ENCODE results near the gene SLX9. TPM values are rescaled to one million over a fixed set of nuclear protein-coding genes. Genes with fewer than 3 reads are reported as not detected.

Gene SLX9
- total and polyA plus RNA-seq, 2 experiments from 2014 or later, result 24.7 to 31.2 TPM

- peaks cover 11% of the 10 kb centered on the region for H3K4me1 ChIP-seq (ENCODE audit: low read depth)
- H3K27ac ChIP-seq, result no peak overlapping the region
- no peaks in the 10 kb centered on the region for H3K36me3 ChIP-seq
- peaks cover 63% of the 10 kb centered on the region for H3K27me3 ChIP-seq
- H3K4me3 ChIP-seq, result no peak overlapping the region
- DNase-seq (ENCODE audit: low read depth in 1 of 2, low spot score in 1 of 2), result no peak
- no peak for TF ChIP-seq CTCF (IDR thresholded peaks at IDR 0.05; ENCODE audit: low read depth, low read length)
- no peaks in the 10 kb centered on the region for H3K9me3 ChIP-seq (ENCODE audit: low read depth)
Observed at GRCh38 chr21:44933199-44933917, 6.5 kb upstream of the SLX9 start.

- Histone ChIP-seq H3K9me3 (ENCODE audit: low read depth) (no peaks in the 10 kb centered on the region), H3K27ac (no peak overlapping the region), H3K36me3 (no peaks in the 10 kb centered on the region), H3K4me3 (no peak overlapping the region), H3K4me1 (ENCODE audit: low read depth) (peaks cover 11% of the 10 kb centered on the region), H3K27me3 (peaks cover 59% of the 10 kb centered on the region)
- no peak for TF ChIP-seq CTCF (IDR thresholded peaks at IDR 0.05; ENCODE audit: low read depth, low read length)
- no peak for DNase-seq (ENCODE audit: low read depth in 1 of 2, low spot score in 1 of 2)
Observed at GRCh38 chr21:44933918-44934260, 5.9 kb upstream of the SLX9 start.

GRCh38 chr21:44934276-44934675 is 5.6 kb upstream of the SLX9 start:
- H3K27ac ChIP-seq, result no peak overlapping the region
- no peaks in the 10 kb centered on the region for H3K9me3 ChIP-seq (ENCODE audit: low read depth)
- no peaks in the 10 kb centered on the region for H3K36me3 ChIP-seq
- H3K4me3 ChIP-seq, result no peak overlapping the region
- peaks cover 55% of the 10 kb centered on the region for H3K27me3 ChIP-seq
- no peak for TF ChIP-seq CTCF (IDR thresholded peaks at IDR 0.05; ENCODE audit: low read depth, low read length)
- no peak for DNase-seq (ENCODE audit: low read depth in 1 of 2, low spot score in 1 of 2)
- peaks cover 11% of the 10 kb centered on the region for H3K4me1 ChIP-seq (ENCODE audit: low read depth)

GRCh38 chr21:44934797-44935532 is 4.9 kb upstream of the SLX9 start:
- no peak for DNase-seq (ENCODE audit: low read depth in 1 of 2, low spot score in 1 of 2)
- Histone ChIP-seq H3K9me3 (ENCODE audit: low read depth) (no peaks in the 10 kb centered on the region), H3K27ac (no peak overlapping the region), H3K27me3 (peaks cover 48% of the 10 kb centered on the region), H3K4me1 (ENCODE audit: low read depth) (peaks cover 11% of the 10 kb centered on the region), H3K36me3 (no peaks in the 10 kb centered on the region), H3K4me3 (no peak overlapping the region)
- no peak for TF ChIP-seq CTCF (IDR thresholded peaks at IDR 0.05; ENCODE audit: low read depth, low read length)

- no peak for DNase-seq (ENCODE audit: low read depth in 1 of 2, low spot score in 1 of 2)
- Histone ChIP-seq H3K27me3 (peaks cover 42% of the 10 kb centered on the region), H3K9me3 (ENCODE audit: low read depth) (no peaks in the 10 kb centered on the region), H3K4me3 (no peak overlapping the region), H3K27ac (no peak overlapping the region), H3K4me1 (ENCODE audit: low read depth) (peaks cover 11% of the 10 kb centered on the region), H3K36me3 (no peaks in the 10 kb centered on the region)
- no peak for TF ChIP-seq CTCF (IDR thresholded peaks at IDR 0.05; ENCODE audit: low read depth, low read length)
Observed at GRCh38 chr21:44935533-44935927, 4.3 kb upstream of the SLX9 start.

All from cardiac muscle cell (in vitro differentiated cells and primary cell).